ENCODE data around the gene NAA38.

DNA sequence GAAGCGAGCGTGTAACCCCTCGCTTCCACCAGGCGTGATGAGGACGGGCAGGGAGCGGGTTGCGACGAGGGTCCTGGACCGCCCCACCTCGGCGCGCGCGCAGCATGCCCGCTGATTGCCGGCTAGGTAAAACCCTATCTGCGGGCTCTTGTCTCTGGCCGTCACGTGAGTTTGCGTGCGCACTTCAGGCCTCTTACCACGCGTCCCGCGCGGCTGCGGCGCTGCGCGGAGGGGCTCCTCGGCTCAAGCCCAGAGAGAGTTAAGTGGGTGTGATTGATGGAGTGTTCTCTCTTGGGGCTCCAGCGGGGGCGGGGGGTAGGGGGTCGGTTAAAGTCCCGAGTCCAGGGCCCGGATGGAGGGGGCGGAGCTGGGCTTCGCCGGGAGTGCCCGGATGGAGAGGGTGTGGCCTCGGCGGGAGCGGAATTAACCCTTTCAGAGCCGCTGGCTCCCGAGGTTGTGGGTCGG is 15.4 kb downstream of the NAA38 start:
- no peak for TF ChIP-seq EZH2phosphoT487 (IDR thresholded peaks at IDR 0.05; ENCODE audit: unreplicated experiment)
- no peak for TF ChIP-seq POLR2AphosphoS5 (IDR thresholded peaks at IDR 0.05; ENCODE audit: low read depth)
- TF ChIP-seq, protein P1, sequence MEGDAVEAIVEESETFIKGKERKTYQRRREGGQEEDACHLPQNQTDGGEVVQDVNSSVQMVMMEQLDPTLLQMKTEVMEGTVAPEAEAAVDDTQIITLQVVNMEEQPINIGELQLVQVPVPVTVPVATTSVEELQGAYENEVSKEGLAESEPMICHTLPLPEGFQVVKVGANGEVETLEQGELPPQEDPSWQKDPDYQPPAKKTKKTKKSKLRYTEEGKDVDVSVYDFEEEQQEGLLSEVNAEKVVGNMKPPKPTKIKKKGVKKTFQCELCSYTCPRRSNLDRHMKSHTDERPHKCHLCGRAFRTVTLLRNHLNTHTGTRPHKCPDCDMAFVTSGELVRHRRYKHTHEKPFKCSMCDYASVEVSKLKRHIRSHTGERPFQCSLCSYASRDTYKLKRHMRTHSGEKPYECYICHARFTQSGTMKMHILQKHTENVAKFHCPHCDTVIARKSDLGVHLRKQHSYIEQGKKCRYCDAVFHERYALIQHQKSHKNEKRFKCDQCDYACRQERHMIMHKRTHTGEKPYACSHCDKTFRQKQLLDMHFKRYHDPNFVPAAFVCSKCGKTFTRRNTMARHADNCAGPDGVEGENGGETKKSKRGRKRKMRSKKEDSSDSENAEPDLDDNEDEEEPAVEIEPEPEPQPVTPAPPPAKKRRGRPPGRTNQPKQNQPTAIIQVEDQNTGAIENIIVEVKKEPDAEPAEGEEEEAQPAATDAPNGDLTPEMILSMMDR (conservative IDR thresholded peaks at IDR 0.05; ENCODE audit: low read depth in 2 of 2), result no peak
- TF ChIP-seq EZH2 (IDR thresholded peaks at IDR 0.05; ENCODE audit: low read depth, unreplicated experiment), result no peak
- no peak for TF ChIP-seq ETS1 (IDR thresholded peaks at IDR 0.05)
- TF ChIP-seq ZNF114 (CRISPR knock-in tag; IDR thresholded peaks at IDR 0.05), result no peak
- TF ChIP-seq, protein P2, sequence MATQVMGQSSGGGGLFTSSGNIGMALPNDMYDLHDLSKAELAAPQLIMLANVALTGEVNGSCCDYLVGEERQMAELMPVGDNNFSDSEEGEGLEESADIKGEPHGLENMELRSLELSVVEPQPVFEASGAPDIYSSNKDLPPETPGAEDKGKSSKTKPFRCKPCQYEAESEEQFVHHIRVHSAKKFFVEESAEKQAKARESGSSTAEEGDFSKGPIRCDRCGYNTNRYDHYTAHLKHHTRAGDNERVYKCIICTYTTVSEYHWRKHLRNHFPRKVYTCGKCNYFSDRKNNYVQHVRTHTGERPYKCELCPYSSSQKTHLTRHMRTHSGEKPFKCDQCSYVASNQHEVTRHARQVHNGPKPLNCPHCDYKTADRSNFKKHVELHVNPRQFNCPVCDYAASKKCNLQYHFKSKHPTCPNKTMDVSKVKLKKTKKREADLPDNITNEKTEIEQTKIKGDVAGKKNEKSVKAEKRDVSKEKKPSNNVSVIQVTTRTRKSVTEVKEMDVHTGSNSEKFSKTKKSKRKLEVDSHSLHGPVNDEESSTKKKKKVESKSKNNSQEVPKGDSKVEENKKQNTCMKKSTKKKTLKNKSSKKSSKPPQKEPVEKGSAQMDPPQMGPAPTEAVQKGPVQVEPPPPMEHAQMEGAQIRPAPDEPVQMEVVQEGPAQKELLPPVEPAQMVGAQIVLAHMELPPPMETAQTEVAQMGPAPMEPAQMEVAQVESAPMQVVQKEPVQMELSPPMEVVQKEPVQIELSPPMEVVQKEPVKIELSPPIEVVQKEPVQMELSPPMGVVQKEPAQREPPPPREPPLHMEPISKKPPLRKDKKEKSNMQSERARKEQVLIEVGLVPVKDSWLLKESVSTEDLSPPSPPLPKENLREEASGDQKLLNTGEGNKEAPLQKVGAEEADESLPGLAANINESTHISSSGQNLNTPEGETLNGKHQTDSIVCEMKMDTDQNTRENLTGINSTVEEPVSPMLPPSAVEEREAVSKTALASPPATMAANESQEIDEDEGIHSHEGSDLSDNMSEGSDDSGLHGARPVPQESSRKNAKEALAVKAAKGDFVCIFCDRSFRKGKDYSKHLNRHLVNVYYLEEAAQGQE (IDR thresholded peaks at IDR 0.05; ENCODE audit: unreplicated experiment), result no peak
- no peak for TF ChIP-seq CREB1 (CRISPR knock-in tag; IDR thresholded peaks at IDR 0.05; ENCODE audit: low read depth)
- no peak for TF ChIP-seq NANOG (IDR thresholded peaks at IDR 0.05; ENCODE audit: borderline replicate concordance)
- TF ChIP-seq STAT1 (IDR thresholded peaks at IDR 0.05; ENCODE audit: unreplicated experiment), result no peak
- no peak for TF ChIP-seq ZNF331 (CRISPR knock-in tag; IDR thresholded peaks at IDR 0.05; ENCODE audit: low read depth)
